Endothelial cell of umbilical vein (primary cell): ENCODE measurements around the gene GLIS2. TPM values are rescaled to one million over a fixed set of nuclear protein-coding genes. Genes with fewer than 3 reads are reported as not detected.

Experiments used
- BruUV-seq: library from RNA; stranded (reverse); fragments of 400-500 nt; replicated peaks from 2 replicates; lab custom pipeline; 2021; lab: Mats Ljungman, UMichigan
- CTCF ChIA-PET: fragments of 300-600, 350-600 bp; sonication (Branson Sonifier 250); formaldehyde crosslinking; loops from one replicate; lab custom pipeline; 2021; ENCODE audit warnings: antibody characterized with exemption, inconsistent platforms; lab: Charles Lee
- POLR2A ChIA-PET: fragments of 300-600, 350-600 bp; sonication (Branson Sonifier 250); formaldehyde crosslinking; loops from one replicate; lab custom pipeline; 2021; ENCODE audit warnings: antibody characterized with exemption, inconsistent platforms; lab: Charles Lee
- DNase-seq: peaks from one replicate; pipeline ENCODE4 v3.0.0-alpha.2; 2011; ENCODE audit warnings: low read depth, low spot score
- FAIRE-seq: peaks from 2 replicates; lab custom pipeline; 2011; peaks lifted over from hg19 to GRCh38; lab: Jason Lieb, UNC
- H2AFZ ChIP-seq: 2 replicates; pipeline ENCODE4 v1.6.0; 2012; ENCODE audit warnings: low read depth, low read length, control low read depth, inconsistent platforms
- H3K27ac ChIP-seq: 2 replicates; pipeline ENCODE4 v1.5.1; 2011; ENCODE audit warnings: low read depth, mild to moderate bottlenecking, control low read depth, low read length, moderate library complexity; ENCODE audit not compliant: insufficient read depth
- H3K27me3 ChIP-seq, 2 experiments: 2 replicates each; pipeline versions ENCODE4 v1.6.0 to v1.6.1; 2011; ENCODE audit warnings: low read length in 2 of 2, mixed read lengths in 1 of 2; ENCODE audit not compliant: control insufficient read depth in 2 of 2, insufficient read depth in 2 of 2
- H3K36me3 ChIP-seq, 2 experiments: 2 replicates in 1 of 2; 3 replicates in 1 of 2; pipeline ENCODE4 v1.5.1; 2011; ENCODE audit warnings: low read length in 2 of 2, mild to moderate bottlenecking in 1 of 2, moderate library complexity in 1 of 2; ENCODE audit not compliant: control insufficient read depth in 2 of 2, insufficient read depth in 2 of 2; ENCODE audit errors: extremely low read depth in 1 of 2
- H3K4me1 ChIP-seq: 3 replicates; pipeline ENCODE4 v1.5.1; 2011; ENCODE audit warnings: mild to moderate bottlenecking, low read length; ENCODE audit not compliant: control insufficient read depth, insufficient read depth; ENCODE audit errors: extremely low read depth
- H3K4me2 ChIP-seq: 2 replicates; pipeline ENCODE4 v1.6.1; 2011; ENCODE audit warnings: low read length, control low read depth, mixed read lengths; ENCODE audit not compliant: insufficient read depth
- H3K4me3 ChIP-seq, 3 experiments: fragments of 200-600 bp in 1 of 3; sonication (generic), shearing (Covaris generic) in 1 of 3; replicated peaks in 1 of 3; 2 replicates each; pipeline ENCODE4 v1.5.1; 2011 to 2016; ENCODE audit warnings: control low read depth in 3 of 3, low read length in 3 of 3, mild to moderate bottlenecking in 2 of 3, inconsistent platforms in 1 of 3, low read depth in 1 of 3, moderate library complexity in 1 of 3; ENCODE audit not compliant: insufficient read depth in 1 of 3
- H3K79me2 ChIP-seq: 2 replicates; pipeline ENCODE4 v1.6.0; 2012; ENCODE audit warnings: low read length, inconsistent platforms; ENCODE audit not compliant: control insufficient read depth, insufficient read depth
- H3K9ac ChIP-seq: replicated peaks from 2 replicates; pipeline ENCODE3; 2011; ENCODE audit warnings: low read length, control low read depth; ENCODE audit not compliant: insufficient read depth; ENCODE audit errors: extremely low read depth
- H3K9me1 ChIP-seq: replicated peaks from 3 replicates; pipeline ENCODE4 v1.6.0; 2011; ENCODE audit warnings: mild to moderate bottlenecking, low read length; ENCODE audit not compliant: control insufficient read depth, insufficient read depth; ENCODE audit errors: extremely low read depth
- H3K9me3 ChIP-seq: replicated peaks from 2 replicates; pipeline ENCODE4 v1.5.1; 2012; ENCODE audit warnings: low read length, inconsistent platforms; ENCODE audit not compliant: control insufficient read depth, insufficient read depth
- H4K20me1 ChIP-seq: replicated peaks from 2 replicates; pipeline ENCODE3; 2011; ENCODE audit warnings: mild to moderate bottlenecking, low read length; ENCODE audit not compliant: control insufficient read depth, insufficient read depth; ENCODE audit errors: extremely low read depth
- FOS ChIP-seq: IDR thresholded peaks from 2 replicates; pipeline ENCODE4 v1.6.1; 2011; ENCODE audit warnings: mild to moderate bottlenecking, low read length, moderate library complexity, borderline replicate concordance; ENCODE audit not compliant: insufficient read depth
- GATA2 ChIP-seq: IDR thresholded peaks from 2 replicates; pipeline ENCODE4 v1.7.0; 2011; ENCODE audit warnings: low read depth, mild to moderate bottlenecking, moderate library complexity, mixed read lengths, low read length; ENCODE audit not compliant: insufficient read length, insufficient read depth
- JUN ChIP-seq: IDR thresholded peaks from 2 replicates; pipeline ENCODE4 v1.6.1; 2011; ENCODE audit warnings: borderline replicate concordance, low read depth; ENCODE audit not compliant: insufficient read length, insufficient read depth
- MYC ChIP-seq: IDR thresholded peaks from one replicate; pipeline ENCODE4 v1.6.1; 2011; ENCODE audit warnings: mild to moderate bottlenecking, low read depth, low read length
- POLR2AphosphoS5 ChIP-seq: IDR thresholded peaks from 2 replicates; pipeline ENCODE4 v1.6.1; 2012; ENCODE audit warnings: low read depth, mild to moderate bottlenecking, control low read depth, low read length, moderate library complexity; ENCODE audit not compliant: insufficient read depth
- dilution Hi-C: fragments of 300-500 bp; cut with MboI; formaldehyde crosslinking; loops from one replicate; pipeline ENCODE4 v1.15.0; 2019; ENCODE audit warnings: low sequenced_read_pairs; ENCODE audit not compliant: extremely low pct_ligation_motif_present
- intact Hi-C: fragments of 100-400 bp; cut with micrococcal nuclease; formaldehyde crosslinking; loops from one replicate; pipeline ENCODE4 v1.10.0; 2022
- polyA plus RNA-seq, 4 experiments: library from polyadenylated mRNA; depleted of rRNA in 3 of 4; stranded (reverse) in 3 of 4; unstranded in 1 of 4; fragments of >200 nt; gene quantifications; 2 replicates each; pipeline versions ENCODE4 v1.2.1 to v1.2.3, GENCODE V29; 2011 to 2012; ENCODE audit warnings: missing spikeins in 1 of 4
- total RNA-seq: library from RNA; stranded (reverse); gene quantifications from 2 replicates; pipeline ENCODE4 v1.2.3, GENCODE V29; 2021

Gene GLIS2
- total and polyA plus RNA-seq, 2 donors (not counting 3 experiments of a cell fraction or from before 2014, with no cell fraction given): 4.6 to 10.1 TPM

GRCh38 chr16:4323071-4323844, 7.4 kb downstream of the GLIS2 start:
- Histone ChIP-seq H3K4me1 (peaks cover 23% of the 10 kb centered on the region), H3K4me2 (no peak overlapping the region), H3K36me3 (no peaks in the 10 kb centered on the region), H3K9me3 (no peaks in the 10 kb centered on the region), H3K79me2 (peaks cover 61% of the 10 kb centered on the region), H2AFZ (no peak overlapping the region), H3K4me3 (no peak overlapping the region), H3K27ac (no peak overlapping the region), H3K9me1 (no peaks in the 10 kb centered on the region), H4K20me1 (no peaks in the 10 kb centered on the region), H3K9ac (no peak overlapping the region), H3K27me3 (no peaks in the 10 kb centered on the region)
- DNase-seq (no peak), FAIRE-seq (no peak)
- no peak for TF ChIP-seq FOS
- no peak for TF ChIP-seq POLR2AphosphoS5
- TF ChIP-seq JUN: no peak
- CTCF ChIA-PET: interaction anchor here (0.7 to 4.0 kb wide), 7 partner anchors 9 to 340 kb away, joined by 3 to 35 read pairs (median 4); no protein-coding TSS in a partner anchor
- POLR2A ChIA-PET: no interaction called here
- intact Hi-C loops: no loop called here
- dilution Hi-C loops: no loop called here
- no TSS peak for BruUV-seq

GRCh38 chr16:4323845-4324488, 8.1 kb downstream of the GLIS2 start:
- dilution Hi-C loops (no loop called here), intact Hi-C loops (loop anchor here (1.0 kb wide), 1 partner anchor 8 kb away; the partner anchor contains the start of gene GLIS2)
- no peaks in the 10 kb centered on the region for H3K27me3 ChIP-seq
- DNase-seq (no peak), FAIRE-seq (no peak)
- ChIA-PET CTCF (interaction anchor here (1.0 to 4.0 kb wide), 8 partner anchors 9 to 341 kb away, joined by 3 to 35 read pairs (median 5); no protein-coding TSS in a partner anchor), POLR2A (interaction anchor here (0.6 kb wide), 1 partner anchor 25 kb away, joined by 3 read pairs; no protein-coding TSS in a partner anchor)
- H3K4me1 ChIP-seq: peaks cover 30% of the 10 kb centered on the region
- H2AFZ ChIP-seq: no peak overlapping the region
- H3K9ac ChIP-seq: no peak overlapping the region
- H3K9me1 ChIP-seq: no peaks in the 10 kb centered on the region
- TF ChIP-seq POLR2AphosphoS5 (no peak), GATA2 (no peak), MYC (no peak)
- peaks cover 55% of the 10 kb centered on the region for H3K79me2 ChIP-seq
- no TSS peak for BruUV-seq
- no peak overlapping the region for H3K4me3 ChIP-seq
- no peaks in the 10 kb centered on the region for H3K9me3 ChIP-seq
- H3K36me3 ChIP-seq: no peaks in the 10 kb centered on the region
- no peak overlapping the region for H3K4me2 ChIP-seq
- no peaks in the 10 kb centered on the region for H4K20me1 ChIP-seq
- no peak overlapping the region for H3K27ac ChIP-seq
